HG03460 (cell line): ENCODE measurements around the gene FAM53B.

Experiments used
- ATAC-seq: cut with Tn5 transposase; IDR thresholded peaks from one replicate; pipeline ENCODE4 v1.9.1; 2021; ENCODE audit not compliant: unreplicated experiment

FAM53B gene

DNA sequence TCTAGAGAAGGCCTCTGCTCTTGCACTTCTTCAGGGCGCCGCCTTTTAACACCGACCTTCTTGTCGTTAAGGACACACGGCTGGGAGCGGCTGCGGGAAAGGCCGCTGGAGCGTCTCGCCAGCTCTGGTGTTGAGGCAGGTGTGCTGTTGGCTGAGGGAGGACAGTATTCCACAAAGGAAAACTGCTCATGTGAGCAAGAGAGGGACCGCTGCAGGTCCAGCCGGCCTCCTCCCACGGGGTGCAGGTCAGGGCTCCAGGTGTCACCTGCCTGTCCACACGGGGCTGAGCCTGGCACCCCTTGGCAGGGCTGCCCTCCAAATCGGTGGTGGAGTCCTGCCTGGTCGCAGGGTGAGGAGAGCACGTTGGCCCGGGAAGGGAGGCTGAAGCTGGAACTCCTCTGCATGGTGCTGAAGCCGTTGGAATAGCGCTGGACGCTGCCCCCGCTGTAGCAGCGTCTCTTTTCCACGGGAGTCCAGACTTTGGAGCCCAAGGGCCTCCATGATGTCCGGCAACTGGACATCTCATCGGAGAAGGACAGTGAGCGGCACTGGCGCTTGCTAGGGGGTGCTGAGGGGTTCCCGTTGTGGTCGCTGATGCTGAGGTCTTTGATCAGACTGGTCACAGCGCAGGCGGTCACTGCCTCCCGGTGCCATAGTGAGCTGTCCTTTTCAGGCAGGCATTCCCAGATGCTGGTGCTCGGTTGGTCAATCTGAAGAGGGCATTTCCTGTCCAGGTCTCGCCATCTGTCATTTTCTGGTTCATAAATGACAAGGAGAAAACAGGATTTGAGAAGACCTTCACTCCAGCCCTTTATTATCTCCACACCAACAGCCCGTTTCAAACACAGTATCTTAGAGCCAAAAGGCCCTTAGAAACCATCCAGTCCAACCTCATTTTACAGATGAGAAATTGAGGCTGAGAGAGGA lies 62.3 kb downstream of the FAM53B start:
- no peak for ATAC-seq

GRCh38 chr10:124681091-124681490 lies 63.1 kb downstream of the FAM53B start:
- ATAC-seq = no peak

DNA sequence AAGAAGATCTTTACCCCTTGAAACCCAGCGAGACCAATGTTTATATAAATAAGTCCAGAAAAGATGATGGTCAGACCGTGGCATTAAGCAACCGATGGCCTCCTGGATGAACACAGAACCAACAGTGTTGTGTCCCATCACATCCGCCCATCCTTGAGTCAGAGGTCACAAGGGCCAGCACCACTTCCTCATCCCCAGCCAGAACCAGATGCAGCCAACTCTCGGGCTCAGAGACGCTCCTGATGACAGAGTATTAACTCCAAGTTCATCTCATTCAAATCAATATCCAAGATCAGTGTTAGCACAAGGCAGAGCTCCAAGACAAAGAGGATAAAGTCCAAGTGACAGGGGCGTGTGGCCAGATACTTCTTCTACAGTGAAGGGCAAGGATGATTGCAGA lies 63.5 kb downstream of the FAM53B start:
- no peak for ATAC-seq

DNA sequence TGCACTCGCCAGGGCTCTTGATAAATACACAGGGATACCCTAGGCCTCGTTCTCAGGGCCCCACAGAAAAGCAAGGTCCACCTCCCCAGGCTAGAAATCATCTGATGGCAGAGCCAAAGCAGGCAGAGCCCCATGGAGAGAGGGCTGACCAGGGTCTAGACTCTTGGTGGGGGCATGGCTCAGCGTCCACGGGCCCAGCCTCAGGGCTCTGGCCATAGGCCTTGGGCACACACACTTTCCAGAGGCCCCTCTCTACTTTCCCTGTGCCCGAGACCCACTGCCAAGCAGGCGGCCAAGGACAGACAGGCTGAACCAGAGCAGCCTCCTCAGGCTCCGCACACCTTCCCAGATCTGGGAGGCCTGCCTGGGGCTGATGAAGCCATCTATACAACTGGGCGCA lies 64.8 kb downstream of the FAM53B start:
- no peak for ATAC-seq

- ATAC-seq = no peak
Measured at GRCh38 chr10:124678557-124679240, 65.5 kb downstream of the FAM53B start.

DNA sequence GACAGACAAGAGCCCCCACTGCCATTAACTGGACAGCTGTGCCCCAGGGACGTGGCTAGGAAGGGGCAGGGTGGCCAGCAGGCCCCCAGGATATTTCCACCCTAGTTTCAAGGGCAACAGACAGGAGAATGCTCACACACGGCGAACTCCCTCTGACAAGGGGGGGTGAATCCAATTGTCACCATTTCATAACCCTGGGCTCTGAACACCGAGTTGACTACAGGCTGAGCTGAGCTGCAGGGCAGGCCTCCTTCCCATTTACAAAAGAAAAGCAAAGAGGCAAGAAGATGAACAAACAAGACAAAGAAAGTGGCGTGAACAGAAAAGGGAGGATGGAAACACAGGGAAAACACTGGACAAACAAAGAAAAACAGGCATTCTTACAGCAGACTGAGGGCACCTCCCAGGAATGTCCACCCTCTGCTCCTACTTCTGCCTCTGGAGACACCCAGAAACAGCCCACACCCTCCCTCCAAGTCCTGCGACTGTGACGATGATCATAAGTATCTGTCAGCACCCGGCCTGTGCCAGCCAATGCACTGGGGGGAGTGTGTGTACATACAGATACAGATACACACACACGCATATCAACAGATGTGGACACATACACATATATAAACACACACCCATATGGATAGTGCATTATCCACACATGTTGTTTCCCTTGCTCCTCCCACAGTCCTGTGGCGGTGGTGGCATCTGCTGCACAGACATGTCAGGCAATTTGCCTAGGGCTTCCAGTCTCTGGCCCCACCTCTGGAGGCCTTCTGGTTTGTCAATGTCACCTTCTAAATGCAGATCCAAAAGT lies 66.2 kb downstream of the FAM53B start:
- no peak for ATAC-seq

- ATAC-seq = no peak
Measured at GRCh38 chr10:124677293-124677699, 66.9 kb downstream of the FAM53B start.

DNA sequence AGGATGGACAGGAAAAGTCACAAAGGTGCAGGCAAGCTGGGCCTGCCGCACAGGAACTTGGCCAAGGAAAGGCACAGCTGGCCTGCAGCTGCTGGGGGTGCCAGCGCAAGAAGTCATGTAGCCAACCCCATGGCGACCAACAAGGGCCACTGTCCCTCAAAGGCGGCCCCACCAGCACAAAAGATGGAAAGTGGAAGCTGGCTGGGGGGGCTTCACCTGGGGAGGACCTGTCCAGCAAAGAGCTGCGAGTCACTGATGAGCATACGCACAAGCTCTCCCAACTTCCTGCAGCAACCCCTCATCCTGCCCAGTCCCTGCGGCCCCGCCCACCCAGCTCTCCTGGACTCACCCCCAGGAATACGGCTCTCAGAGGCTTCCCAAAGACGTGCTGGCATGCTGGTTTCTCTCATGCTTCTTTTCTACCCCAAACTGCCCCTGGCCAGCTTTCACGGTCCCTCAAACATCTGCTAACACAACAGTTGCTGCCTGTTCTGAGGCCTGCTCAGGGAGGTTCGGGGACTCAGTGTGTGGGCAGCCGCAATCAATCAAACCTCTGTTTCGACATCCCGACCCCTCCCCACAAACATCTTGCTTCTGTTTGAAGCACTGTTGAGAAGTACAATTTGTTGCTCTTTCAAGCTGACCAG lies 67.6 kb downstream of the FAM53B start:
- ATAC-seq = no peak

GRCh38 chr10:124675824-124676223 lies 68.4 kb downstream of the FAM53B start:
- no peak for ATAC-seq

DNA sequence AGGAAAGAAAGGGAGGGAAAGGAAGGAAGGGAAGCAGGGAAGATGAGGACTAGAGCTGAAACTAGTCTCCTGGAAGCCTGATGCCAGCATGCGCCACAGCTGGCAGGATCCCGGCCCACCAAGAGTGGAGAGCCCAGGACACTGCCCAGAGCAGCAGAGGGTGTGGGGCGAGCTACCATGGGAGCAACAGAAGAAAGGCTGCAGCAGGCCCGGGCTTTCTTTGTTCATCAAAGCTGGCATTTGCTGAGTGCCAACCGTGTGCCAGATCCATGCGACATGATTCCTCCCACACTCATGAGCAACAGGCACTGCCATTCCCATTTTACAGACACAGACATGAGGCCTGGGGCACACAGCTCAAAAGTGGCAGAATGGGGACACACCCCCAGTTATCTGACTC lies 68.9 kb downstream of the FAM53B start:
- no peak for ATAC-seq

GRCh38 chr10:124674768-124675222 lies 69.4 kb downstream of the FAM53B start:
- no peak for ATAC-seq

GRCh38 chr10:124672181-124672638 lies 72.0 kb downstream of the FAM53B start:
- no peak for ATAC-seq

- no peak for ATAC-seq
Measured at GRCh38 chr10:124671486-124672075, 72.6 kb downstream of the FAM53B start.

GRCh38 chr10:124670849-124671248 lies 73.3 kb downstream of the FAM53B start:
- no peak for ATAC-seq

DNA sequence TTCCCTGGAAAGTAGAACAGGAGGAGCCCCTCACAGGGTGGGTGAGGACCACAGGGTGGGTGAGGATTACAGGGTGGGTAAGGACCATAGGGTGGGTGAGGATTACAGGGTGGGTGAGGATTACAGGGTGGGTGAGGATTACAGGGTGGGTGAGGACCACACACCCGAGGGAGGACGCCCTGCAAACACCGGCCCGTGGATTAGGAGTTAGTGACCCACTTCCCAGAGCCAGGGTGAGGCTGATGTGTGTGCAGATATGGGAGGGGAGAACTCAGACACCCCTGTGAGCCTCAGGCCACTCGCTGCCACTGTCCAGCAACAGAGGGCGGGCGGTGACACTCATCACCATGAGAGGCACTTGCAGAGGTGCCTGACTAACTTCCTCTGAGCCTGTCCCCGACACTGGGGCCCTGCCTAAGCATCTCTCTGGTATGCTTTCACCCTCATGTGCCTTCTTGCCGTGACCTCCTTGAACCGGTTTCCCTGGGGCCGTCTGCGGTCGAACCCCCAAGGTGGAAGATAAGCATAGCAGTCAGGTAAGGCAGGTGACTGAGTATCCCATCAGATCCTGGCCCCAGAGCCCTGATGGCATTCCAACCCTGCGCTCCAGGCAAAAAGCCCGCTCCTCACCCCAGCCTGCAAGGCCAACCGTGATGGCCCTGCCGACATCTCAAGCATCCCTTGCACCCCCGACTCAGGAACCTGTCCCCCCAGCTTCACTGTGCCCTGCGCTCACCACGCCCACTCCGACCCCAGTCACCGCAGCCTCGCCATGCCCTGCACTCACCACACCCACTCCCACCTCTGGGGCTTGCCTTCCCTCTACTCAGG lies 74.1 kb downstream of the FAM53B start:
- ATAC-seq = no peak

GRCh38 chr10:124669141-124669823 lies 74.9 kb downstream of the FAM53B start:
- ATAC-seq = no peak

- no peak for ATAC-seq
Measured at GRCh38 chr10:124668517-124669051, 75.6 kb downstream of the FAM53B start.
